Measurements from ENCODE around the gene RRP1B.
"Not testable (repeated sequence)": the region's sequence is repeated elsewhere in the genome, so short reads cannot be mapped to it uniquely, and the experiment has no call there.

The RRP1B gene

GRCh38 chr21:43643193-43643592 is 16.2 kb upstream of the RRP1B start:
- peak in 1 of 2 experiments; percentile 42 for DNase-seq

GRCh38 chr21:43644071-43644470 is 15.3 kb upstream of the RRP1B start:
- DNase-seq = no peak

- no peak for DNase-seq
Measured at GRCh38 chr21:43644609-43645008, 14.8 kb upstream of the RRP1B start.

GRCh38 chr21:43645136-43645891 is 14.0 kb upstream of the RRP1B start:
- DNase-seq = peak; percentile 12 to 56

GRCh38 chr21:43645976-43646375 is 13.4 kb upstream of the RRP1B start:
- no peak for DNase-seq

- peak; percentile 67 to 93 for DNase-seq
Measured at GRCh38 chr21:43646550-43647260, 12.7 kb upstream of the RRP1B start.

GRCh38 chr21:43648171-43648570 is 11.2 kb upstream of the RRP1B start:
- no peak for DNase-seq

- not testable (repeated sequence) for DNase-seq
Measured at GRCh38 chr21:43651926-43652325, 7.4 kb upstream of the RRP1B start.

- DNase-seq = no peak
Measured at GRCh38 chr21:43652616-43653015, 6.7 kb upstream of the RRP1B start.

GRCh38 chr21:43653626-43654025 is 5.7 kb upstream of the RRP1B start:
- DNase-seq = no peak

- no peak for DNase-seq
Measured at GRCh38 chr21:43654806-43655489, 4.4 kb upstream of the RRP1B start.

- no peak for DNase-seq
Measured at GRCh38 chr21:43657355-43658087, 1.8 kb upstream of the RRP1B start.

GRCh38 chr21:43658088-43658741 is 1.1 kb upstream of the RRP1B start:
- no peak for DNase-seq

GRCh38 chr21:43658769-43659135 is 608 bp upstream of the RRP1B start:
- DNase-seq = peak in 1 of 2 experiments; percentile 34

GRCh38 chr21:43662286-43662685 is 2.9 kb downstream of the RRP1B start:
- no peak for DNase-seq

GRCh38 chr21:43663033-43663432 is 3.7 kb downstream of the RRP1B start:
- DNase-seq = no peak

GRCh38 chr21:43664358-43664757 is 5.0 kb downstream of the RRP1B start:
- DNase-seq = no peak

GRCh38 chr21:43665879-43666278 is 6.5 kb downstream of the RRP1B start:
- no peak for DNase-seq

- DNase-seq = no peak
Measured at GRCh38 chr21:43667191-43667904, 8.0 kb downstream of the RRP1B start.

GRCh38 chr21:43669828-43670605 is 10.7 kb downstream of the RRP1B start:
- no peak for DNase-seq

GRCh38 chr21:43675871-43676270 is 16.5 kb downstream of the RRP1B start:
- DNase-seq = no peak

Measured in NCI-H524 (cell line).